ENCODE results near the gene ACLY.

ACLY gene

GRCh38 chr17:41823580-41823979 lies 95.2 kb downstream of the ACLY start:
- DNase-seq = no peak

GRCh38 chr17:41823141-41823524 lies 95.6 kb downstream of the ACLY start:
- DNase-seq = no peak

GRCh38 chr17:41822216-41823140 lies 96.3 kb downstream of the ACLY start:
- no peak for DNase-seq

DNA sequence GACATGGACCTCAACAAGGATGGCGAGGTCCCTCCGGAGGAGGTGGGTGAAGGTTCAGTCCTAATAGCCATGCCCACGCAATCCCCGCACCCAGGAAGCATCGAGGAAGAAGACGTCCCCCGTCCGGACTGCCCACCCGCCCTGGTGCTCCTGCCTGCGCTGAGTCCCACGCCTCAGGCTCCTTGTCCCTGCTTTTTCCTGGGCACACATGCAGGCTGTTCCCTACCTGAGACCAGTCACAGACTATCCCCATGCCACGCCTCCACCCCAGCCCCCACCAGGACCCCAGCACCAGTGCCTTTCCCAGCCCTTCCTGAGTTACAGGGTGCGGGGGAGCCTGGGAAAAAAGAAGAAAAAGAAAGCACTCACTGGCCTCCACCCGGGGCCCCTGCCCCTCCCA lies 97.0 kb downstream of the ACLY start:
- DNase-seq = no peak

DNA sequence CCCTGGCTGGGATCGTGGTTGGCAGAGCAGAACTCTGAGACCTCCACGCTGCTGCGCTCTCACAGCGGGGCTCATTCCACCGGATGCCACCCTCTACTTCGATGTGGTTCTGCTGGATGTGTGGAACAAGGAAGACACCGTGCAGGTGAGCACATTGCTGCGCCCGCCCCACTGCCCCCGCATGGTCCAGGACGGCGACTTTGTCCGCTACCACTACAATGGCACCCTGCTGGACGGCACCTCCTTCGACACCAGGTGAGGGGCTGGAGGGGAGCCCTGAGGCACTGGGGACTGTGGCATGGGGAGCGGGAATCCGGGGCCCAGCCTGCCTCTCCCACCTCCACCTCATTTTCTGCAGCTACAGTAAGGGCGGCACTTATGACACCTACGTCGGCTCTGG lies 100.7 kb downstream of the ACLY start:
- no peak for DNase-seq
